ENCODE data around the gene ZIC3.
"Not testable (repeated sequence)": the region's sequence is repeated elsewhere in the genome, so short reads cannot be mapped to it uniquely, and the experiment has no call there.

The ZIC3 gene

GRCh38 chrX:137549851-137550664 is 15.9 kb upstream of the ZIC3 start:
- no peak for DNase-seq (ENCODE audit: low read depth in 2 of 2)
- no peak overlapping the region for H3K4me3 ChIP-seq (replicated peaks in 1 of 2; ENCODE audit: low read depth in 2 of 2, low read length in 2 of 2)
- no peak for TF ChIP-seq CTCF (IDR thresholded peaks at IDR 0.05; ENCODE audit: low read depth, low read length)

GRCh38 chrX:137550665-137551261 is 15.2 kb upstream of the ZIC3 start:
- DNase-seq (ENCODE audit: low read depth in 2 of 2) = no peak
- H3K4me3 ChIP-seq (replicated peaks in 1 of 2; ENCODE audit: low read depth in 2 of 2, low read length in 2 of 2) = no peak overlapping the region
- no peak for TF ChIP-seq CTCF (IDR thresholded peaks at IDR 0.05; ENCODE audit: low read depth, low read length)

- DNase-seq (ENCODE audit: low read depth in 2 of 2) = not testable (repeated sequence)
Measured at GRCh38 chrX:137552098-137552497, 13.8 kb upstream of the ZIC3 start.

GRCh38 chrX:137562096-137562495 is 3.8 kb upstream of the ZIC3 start:
- TF ChIP-seq CTCF (IDR thresholded peaks at IDR 0.05; ENCODE audit: low read depth, low read length) = no peak
- DNase-seq (ENCODE audit: low read depth in 2 of 2) = no peak
- no peak overlapping the region for H3K4me3 ChIP-seq (replicated peaks in 1 of 2; ENCODE audit: low read depth in 2 of 2, low read length in 2 of 2)

More at GRCh38 chrX:137552098-137552497, 13.8 kb upstream of the ZIC3 start:
- not testable (repeated sequence) for H3K4me3 ChIP-seq (replicated peaks in 1 of 2; ENCODE audit: low read depth in 2 of 2, low read length in 2 of 2)

GRCh38 chrX:137563681-137564651 is 2.0 kb upstream of the ZIC3 start:
- TF ChIP-seq CTCF (IDR thresholded peaks at IDR 0.05; ENCODE audit: low read depth, low read length) = no peak
- no peak for DNase-seq (ENCODE audit: low read depth in 2 of 2)
- no peak overlapping the region for H3K4me3 ChIP-seq (replicated peaks in 1 of 2; ENCODE audit: low read depth in 2 of 2, low read length in 2 of 2)

- no peak for TF ChIP-seq CTCF (IDR thresholded peaks at IDR 0.05; ENCODE audit: low read depth, low read length)
- H3K4me3 ChIP-seq (replicated peaks in 1 of 2; ENCODE audit: low read depth in 2 of 2, low read length in 2 of 2) = peak overlapping the region; percentile 25 to 28
- DNase-seq (ENCODE audit: low read depth in 2 of 2) = no peak
Measured at GRCh38 chrX:137565318-137565904, 516 bp upstream of the ZIC3 start.
